Activated CD4-positive, CD25-positive, alpha-beta regulatory T cell treated with anti-CD3 and anti-CD28 coated beads, Interleukin-2, amount 50 U/mL, for 72 hours (primary cell): Measurements from ENCODE around the gene ZNF428.
A peak's percentile ranks its signal among the peaks of the same experiment; 100 is the strongest.
"Not testable (repeated sequence)": the region's sequence is repeated elsewhere in the genome, so short reads cannot be mapped to it uniquely, and the experiment has no call there.

Experiments
- DNase-seq: peaks from one replicate; pipeline ENCODE4 v3.0.0; 2021

ZNF428 gene, protein sequence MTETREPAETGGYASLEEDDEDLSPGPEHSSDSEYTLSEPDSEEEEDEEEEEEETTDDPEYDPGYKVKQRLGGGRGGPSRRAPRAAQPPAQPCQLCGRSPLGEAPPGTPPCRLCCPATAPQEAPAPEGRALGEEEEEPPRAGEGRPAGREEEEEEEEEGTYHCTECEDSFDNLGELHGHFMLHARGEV

DNA sequence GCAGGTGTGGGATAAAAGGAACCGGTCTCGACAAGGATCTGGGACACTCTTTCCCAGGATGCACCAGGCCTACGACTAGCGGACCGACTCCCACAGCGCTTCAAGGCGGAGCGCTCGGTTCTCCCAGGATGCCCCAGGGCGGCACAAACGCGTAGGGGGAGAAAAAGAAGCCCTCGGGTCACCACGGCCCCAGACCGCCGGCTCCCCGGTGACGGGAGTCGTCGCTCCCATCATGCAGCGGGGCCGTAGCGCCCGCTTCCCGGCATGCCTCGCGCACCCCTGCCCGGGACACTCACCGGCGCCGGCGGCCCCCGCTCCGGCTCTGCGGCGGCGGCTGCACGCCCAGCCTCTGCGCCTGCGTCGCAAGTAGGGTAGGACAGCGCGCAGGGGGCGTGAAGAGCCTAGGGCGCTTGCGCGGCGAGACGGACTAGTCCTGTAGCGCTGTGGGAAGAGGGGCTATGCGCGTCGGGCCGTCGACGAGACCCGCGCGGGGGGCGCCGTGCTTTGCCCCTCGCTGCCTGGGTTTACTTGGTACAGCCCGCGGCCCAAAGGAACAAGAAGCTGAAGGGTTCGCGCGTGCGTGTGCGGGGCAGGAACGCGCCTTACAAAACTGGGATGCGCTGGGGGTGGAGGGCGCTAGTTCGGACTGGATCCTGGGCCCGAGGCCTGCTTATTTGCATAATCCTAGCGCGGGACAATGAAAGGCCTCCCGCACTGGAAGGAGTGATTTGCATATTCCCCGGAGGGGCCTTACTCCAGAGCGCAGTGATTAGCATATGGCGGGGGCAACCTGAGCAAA lies at the start of gene ZNF428:
Gene ZNF428 (minus strand): TSS at position 368 of the 799 bp plus-strand sequence. CDS start 5,325 bp downstream, outside the sequence.
- peak; percentile 87 for DNase-seq

DNA sequence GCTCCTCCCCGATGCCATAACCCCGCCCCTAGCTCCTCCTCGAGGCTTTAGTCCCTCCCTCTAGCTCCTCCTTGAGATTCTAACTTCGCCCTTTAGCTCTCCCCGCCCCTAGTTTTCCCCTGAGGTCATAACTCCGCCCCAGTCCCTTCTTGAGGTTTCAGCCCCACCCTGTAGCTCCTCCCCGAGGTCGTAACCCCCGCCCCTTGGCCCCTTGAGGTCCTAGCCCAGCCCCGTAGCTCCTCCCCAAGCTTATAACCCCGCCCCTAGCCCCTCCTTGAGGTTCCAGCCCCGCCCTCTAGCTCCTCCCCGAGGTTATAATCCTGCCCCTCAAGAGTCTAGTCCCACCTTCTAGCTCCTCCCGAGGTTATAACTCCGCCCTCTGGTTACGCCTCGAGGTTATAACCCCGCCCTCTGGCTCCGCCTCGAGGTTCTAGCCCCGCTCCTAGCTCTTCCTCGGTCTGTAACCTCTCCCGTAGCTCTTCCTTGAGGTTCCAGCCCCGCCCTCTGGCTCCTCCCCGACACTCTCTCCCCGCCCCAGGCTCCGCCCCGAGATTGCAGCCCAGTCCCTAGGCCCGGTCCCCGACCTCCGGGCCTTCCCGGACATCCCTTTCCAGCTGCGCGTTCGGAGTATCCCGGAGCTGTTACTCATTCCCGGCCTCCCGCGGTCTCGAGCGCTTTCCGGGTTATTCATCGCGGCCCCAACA lies 49.1 kb upstream of the ZNF428 start:
- peak; percentile 91 for DNase-seq

DNA sequence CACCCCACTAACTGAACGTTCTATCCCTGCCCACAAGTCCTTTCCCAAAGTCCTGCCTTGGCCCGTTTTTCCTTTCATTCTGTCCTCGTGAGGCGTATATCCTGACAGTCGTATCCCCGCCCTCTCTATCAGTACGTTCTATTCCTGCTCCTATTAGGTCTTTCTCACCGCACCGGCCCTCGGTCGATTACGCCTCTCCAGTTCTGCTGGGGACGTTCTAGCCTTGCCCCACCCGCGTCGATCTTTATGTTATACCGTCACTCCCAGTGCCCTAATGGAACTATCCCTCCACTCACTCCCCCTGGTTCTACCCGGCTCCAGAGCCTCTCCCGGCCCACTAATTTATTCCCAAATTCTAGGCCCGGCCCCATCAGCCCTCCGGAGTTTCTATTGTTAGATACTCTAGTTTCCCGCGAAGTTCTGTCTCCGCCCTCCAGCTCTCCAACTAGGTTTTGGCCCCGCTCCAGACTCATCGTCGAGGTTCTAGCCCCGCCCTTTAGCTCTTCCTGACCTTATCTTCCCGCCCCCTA lies 48.5 kb upstream of the ZNF428 start:
- no peak for DNase-seq

DNA sequence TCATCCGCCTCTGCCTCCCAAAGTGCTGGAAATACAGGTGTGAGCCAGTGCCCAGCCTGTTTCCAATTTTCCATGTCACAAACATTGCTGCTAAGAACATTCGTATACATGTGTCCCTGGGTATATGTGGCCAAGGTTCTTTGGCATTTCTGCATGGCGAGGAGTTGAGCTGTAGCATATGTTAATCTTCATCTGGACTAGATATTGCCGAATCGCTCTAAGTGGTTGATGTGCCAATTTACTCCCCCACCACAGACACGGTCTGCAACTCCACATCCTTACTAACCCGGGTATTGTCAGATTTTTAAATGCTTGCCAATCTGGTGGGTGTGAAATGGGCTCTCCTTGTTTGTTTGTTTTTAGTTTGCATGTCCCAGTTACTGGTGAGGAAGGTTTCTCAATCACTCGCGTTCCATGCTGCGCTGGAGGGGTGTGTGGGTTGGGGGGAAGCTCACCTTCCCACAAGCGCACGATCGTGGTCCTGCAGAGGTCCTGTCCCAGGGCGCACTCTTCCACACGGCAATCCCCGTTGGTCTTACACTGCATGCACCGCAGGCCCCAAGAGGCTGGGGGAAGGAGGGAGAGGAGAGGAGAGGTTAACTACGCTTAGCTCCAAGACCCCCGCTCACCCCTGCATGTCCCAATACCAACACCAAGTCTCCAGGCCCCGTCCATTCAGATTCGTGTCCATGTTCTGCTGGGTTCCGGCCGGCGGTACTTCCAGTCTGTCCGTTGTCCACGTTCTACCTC lies 47.9 kb upstream of the ZNF428 start:
- no peak for DNase-seq

DNA sequence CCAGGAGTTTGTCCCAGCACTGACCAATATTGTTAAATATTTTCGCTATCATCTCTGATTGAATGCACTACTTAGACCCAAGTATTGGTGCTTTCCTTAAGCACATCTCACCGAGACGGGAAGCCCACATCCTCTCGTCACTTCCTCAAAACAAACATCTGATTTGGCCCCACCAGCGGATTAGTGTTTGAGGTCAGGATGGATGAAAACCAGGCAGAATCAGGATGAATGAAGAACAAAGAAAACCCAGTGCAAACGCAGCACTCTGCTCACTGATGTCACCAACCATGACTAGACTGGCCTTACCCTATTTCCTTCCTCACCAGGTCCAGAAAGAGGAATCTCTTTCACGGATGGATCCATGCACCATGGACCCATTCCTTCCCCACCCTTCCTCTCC lies 44.6 kb upstream of the ZNF428 start:
- DNase-seq = no peak

DNA sequence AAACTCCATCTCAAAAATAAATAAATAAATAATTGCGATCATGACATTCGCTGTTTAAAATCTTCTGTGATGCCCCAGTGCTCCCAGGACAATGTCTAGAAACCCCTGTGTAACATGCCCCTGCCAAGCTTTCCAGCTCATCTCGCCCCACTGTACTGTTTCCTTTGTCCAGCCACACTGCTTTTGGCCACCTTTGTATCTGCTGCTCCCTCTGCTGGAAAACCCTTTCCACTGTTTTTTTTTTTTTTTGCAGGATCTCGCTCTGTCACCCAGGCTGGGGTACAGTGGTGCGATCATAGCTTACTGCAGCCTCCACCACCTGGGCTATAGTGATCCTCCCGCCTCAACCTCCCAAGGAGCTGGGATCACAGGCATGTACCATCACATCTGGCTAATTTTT lies 43.1 kb upstream of the ZNF428 start:
- no peak for DNase-seq

DNA sequence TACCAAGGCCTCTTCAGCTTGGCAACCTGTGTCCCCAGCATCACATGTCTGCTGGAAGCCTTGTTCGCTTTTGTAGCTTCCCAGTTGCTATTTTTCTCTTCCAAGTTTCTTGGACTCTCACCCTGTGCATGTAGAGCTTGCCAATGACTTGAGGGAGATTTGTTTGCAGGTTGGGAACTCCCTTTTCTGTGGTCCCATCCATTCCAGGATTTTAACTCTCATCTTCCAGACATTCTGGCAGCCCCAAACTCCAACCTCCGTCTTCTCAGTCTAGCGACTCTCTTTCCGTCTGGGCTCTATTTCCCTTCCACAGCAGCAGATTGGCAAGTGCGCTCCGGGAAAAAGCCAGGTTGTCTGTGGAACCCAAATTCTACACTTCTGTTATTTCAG lies 41.5 kb upstream of the ZNF428 start:
- DNase-seq = no peak

DNA sequence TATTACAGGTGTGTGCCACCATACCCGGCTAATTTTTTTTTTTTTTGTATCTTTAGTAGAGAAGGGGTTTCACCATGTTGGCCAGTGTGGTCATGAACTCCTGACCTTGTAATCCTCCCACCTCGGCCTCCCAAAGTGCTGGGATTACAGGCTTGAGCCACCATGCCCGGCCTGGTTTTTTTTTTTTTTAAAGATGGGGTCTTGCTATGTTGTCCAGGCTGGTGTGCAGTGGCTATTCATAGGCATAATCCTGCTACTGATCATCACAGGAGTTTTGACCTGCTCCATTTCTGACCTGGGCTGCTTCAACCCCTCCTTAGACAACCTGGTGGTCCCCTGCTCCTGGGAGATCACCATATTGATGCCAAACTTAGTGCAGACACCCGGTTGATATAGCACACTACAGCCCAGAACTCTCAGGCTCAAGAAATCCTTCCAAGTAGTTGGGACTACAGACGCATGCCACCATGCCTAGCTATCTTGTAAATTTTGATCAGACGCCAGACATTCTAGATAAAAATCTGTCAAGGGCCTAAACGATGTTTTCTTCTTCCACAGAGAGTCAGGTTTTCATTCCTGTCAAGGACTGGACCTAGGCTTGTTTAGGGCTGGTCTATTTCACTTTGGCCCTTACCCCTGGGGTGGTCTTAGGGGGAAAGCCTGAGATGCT lies 41.0 kb upstream of the ZNF428 start:
- DNase-seq = no peak

DNA sequence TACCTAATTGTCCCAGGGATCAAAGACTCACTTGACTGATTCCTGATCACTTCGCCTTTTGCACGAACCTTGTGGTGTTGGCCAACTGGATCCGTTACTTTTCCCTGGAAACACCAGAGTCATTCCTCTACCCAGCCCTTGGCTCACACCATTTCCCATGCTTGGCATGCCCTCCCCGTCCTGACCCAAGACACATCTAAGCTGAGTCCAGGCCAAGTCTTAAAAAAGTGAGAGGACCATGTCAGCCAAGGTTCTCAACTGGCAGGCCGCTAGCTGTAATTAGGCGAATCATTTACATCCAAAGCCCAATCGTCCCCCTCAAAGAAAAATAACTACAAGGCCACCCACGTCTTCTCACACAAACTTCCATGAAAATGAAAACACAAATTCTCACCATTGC lies 39.1 kb upstream of the ZNF428 start:
- no peak for DNase-seq

DNA sequence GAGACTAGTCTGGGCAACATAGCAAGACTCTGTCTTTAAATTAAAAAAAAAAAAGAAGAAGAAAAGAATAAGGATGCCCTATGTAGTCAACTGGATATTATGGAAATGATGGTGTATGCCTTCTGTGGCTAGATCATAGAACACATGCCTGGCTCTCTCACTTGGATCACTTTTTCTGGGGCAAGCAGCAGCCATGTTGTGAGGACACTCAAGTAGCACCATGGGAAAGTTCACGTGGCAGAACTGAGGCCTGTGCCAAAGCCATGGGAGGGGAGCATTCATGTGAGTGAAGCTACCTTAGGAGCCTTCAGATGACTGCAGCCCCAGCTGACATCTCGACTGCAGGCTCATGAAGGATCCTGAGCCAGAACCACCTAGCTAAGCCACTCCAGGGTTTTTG lies 38.6 kb upstream of the ZNF428 start:
- no peak for DNase-seq

DNA sequence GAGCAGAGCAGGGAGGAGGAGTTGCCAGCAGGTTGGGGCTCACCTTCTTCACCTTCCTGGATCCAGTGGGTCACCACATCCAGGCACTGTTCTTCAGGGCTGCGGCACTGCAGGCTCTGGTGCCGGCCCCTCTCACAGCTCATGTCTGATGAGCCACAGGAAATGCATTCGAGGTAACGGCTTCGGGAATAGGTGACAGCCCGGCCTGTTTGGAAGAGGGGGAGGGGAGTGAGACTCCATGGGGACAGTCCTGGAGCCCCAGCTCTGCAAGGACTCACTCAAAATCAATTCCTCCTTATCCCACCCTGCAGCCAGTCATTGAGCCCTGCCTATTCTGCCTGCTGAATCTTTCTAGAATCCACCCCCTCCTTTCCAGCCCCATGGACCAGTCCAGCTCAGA lies 37.0 kb upstream of the ZNF428 start:
- DNase-seq = no peak

DNA sequence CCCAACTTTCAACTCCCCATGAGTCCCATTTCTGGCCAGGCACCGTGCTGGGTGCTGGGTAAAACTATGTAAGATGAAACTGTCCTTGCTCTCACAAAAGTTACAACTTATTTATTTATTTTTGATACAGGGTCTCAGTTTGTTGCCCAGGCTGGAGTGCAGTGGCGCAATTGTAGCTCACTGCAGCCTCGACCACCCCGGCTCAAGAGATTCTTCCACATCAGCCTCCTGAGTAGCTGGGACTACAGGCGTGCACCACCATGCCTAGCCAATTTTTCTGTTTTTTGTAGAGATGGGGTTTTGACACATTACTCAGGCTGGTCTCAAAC lies 33.1 kb upstream of the ZNF428 start:
- DNase-seq = no peak

DNA sequence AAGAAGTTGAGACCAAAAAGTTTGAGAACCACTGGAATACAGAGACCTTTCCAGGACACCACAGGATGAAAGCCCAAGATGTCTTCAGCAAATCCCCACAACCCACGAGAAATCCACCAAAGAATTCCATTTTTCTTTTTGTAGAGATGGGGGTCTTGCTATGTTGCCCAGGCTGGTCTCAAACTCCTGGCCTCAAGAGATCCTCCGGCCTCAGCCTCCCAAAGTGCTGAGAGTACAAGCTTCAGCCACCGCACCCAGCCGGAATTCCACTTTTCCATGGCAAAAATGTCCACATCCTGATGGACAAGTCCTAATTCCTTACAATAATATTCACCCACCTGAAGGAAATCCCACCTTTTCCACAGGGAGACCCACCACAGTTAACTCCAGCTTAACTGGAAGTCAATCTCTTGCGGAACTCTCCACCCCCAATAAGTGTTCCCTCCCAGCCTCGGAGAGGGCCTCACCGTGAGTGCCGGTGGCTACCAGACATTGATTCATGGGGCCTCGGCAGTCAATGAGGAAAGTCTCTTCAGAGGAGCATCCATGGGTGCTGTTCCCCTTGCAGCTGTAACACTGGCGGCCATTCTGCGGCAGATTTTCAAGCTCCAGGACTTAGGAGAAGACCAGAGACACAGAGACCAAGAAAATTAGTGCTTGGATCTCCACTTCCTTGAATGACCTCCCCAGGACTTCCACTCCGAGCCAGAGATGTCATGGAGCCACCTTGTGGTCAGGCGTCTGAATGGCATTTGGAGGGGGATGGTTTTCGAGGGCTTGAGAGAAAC lies 32.5 kb upstream of the ZNF428 start:
- no peak for DNase-seq

DNA sequence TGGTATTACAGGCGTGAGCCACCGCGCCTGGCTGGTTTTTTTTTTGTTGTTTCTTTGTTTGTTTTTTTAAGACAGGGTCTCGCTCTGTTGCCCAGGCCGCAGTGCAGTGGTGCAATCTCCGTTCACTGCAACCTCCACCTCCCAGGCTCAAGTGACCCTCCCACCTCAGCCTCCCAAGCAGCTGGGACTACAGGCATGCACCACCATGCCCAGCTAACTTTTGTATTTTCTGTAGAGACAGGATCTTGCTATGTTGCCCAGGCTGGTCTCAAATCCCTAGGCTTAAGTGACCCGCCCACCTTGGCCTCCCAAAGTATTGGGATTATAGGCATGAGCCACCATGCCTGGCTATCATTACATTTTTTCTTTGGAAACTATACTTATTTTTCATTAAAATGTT lies 30.8 kb upstream of the ZNF428 start:
- not testable (repeated sequence) for DNase-seq

DNA sequence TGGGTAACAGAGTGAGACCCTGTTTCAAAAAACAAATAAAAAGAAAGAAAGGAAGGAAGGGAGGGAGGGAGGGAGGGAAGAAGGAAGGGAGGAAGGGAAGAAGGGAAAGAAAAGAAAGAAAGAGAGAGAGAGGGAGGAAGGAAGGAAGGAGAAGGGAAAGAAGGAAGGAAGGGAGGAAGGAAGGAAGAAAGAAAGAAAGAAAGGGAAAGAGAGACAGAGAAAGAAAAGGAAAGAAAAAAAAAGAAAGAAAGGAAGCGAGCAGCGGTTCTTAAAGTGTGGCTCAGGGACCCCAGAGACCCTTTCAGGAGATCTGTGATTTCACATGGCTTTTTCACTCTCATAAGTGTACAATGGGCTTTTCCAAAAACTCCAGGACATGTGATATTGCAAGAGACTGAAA lies 30.1 kb upstream of the ZNF428 start:
- no peak for DNase-seq

DNA sequence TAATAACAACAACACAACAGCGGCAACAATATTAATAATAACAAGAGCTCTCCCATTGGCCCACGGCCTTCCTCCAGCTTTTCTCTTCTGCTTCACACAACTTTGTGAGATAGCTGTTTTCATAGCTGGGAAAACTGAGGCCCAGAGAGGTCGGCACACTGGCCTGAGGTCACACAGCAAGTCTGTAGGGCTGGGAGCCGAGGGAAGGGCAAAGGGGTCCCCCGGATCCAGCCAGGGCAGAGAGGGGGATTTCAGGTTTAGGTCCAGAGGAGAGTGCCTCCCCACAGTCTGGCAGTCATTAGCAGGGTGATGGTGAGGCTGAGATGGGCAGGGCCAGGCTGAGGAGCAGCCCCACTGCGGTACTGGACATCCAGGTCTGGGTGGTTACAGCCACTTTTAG lies 29.2 kb upstream of the ZNF428 start:
- no peak for DNase-seq

DNA sequence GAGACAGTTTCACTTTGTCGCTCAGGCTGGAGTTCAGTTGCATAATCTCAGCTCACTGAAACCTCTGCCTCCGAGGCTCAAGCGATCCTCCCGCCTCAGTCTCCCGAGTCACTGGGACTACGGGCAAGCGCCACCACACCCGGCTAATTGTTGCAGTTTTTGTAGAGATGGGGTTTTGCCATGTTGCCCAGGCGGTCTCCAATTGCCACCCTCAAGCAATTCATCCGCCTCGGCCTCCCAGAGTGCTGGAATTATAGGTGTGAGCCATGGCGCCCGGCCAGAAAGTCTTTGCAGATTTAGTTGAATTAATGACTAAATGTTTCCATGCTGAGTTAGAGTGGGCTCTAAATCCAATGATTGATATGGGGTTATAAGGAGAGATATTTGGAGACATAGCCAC lies 24.8 kb upstream of the ZNF428 start:
- no peak for DNase-seq

DNA sequence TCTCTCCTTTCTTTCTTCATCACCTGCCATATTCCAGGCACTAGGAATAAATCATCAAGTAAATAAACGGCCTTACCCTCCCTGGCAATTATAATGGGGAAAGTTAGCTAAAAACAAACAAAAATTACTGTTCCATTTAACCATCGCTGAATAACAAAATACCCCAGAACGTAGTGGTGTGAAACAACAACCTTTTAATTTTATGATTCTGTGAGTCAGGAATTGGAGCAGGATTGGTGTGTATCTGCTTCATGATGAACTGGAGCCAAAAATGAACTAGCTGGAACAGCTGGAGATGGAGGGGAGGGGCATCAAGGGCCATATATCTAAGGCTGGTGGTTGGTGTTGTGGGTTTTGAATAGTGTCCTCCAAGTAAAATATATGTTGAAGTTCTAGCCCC lies 23.9 kb upstream of the ZNF428 start:
- no peak for DNase-seq

DNA sequence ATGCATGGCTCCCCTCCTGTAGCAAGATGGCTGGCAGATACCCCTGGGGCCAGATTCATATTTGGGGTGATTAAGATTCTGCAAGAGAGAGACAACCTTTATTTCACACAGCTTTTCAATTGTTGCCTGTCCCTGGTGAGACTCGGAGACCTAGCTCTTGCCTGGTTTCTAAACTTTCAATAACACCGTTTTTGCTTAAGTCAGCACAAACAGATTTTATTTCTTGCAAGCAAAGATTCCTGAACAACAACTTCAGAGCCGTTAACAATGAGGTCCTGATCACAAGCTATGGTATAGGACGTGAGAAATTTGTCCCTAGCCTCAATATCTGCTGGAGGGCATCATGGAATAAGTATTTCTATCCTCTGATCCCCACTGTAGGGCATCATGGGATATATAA lies 23.1 kb upstream of the ZNF428 start:
- DNase-seq = no peak

DNA sequence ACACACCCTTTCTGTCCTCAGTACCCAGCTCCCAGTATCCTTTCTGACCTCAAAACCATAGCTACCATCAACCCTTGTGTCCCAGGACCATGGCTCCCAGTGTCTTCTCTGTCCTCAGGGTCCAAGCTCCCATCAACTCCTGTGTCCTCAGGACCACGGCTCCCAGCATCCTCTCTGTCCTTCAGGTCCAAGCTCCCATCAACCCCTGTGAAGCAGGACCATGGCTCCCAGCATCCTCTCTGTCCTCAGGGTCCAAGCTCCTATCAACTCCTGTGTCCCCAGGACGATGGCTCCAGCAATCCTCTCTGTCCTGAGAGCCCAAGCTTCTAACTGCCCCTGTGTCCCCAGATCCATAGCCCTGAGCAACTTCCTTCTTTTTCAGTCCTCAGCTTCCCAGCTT lies 21.9 kb upstream of the ZNF428 start:
- DNase-seq = no peak

DNA sequence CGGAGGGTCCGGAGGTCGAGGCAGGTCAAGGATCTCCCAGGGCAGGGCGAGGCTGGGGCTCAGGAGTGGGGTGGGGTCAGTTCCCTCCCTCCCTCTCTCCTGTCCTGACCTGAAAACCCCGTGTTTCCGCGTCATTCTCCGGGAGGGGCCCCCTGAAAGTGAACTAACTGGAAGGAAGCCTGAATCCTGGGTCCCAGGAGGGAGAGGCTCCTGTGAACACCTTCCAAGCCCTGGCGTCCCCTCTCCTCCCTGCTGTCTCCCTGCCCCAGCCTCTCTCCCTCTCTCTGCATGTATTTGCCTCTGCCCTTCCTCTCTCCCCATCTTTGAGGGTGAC lies 21.0 kb upstream of the ZNF428 start:
- no peak for DNase-seq
